SK-N-DZ (cell line): Measurements from ENCODE around the gene DDX39A. TPM values are rescaled to one million over a fixed set of nuclear protein-coding genes. Genes with fewer than 3 reads are reported as not detected.
"Not testable (repeated sequence)": the region's sequence is repeated elsewhere in the genome, so short reads cannot be mapped to it uniquely, and the experiment has no call there.

Experiments
- DNase-seq: peaks from one replicate; pipeline ENCODE4 v3.0.0-alpha.2; 2015; ENCODE audit warnings: low spot score
- polyA plus RNA-seq, 2 experiments: library from polyadenylated mRNA; depleted of rRNA; stranded (reverse); fragments of >200 nt; gene quantifications; 2 replicates each; pipeline ENCODE4 v1.2.3, GENCODE V29; 2014

Gene DDX39A
- 135 and 143 TPM in 2 replicates for polyA plus RNA-seq (2014; cell fraction: cytosol; rRNA removed)
- 628 and 731 TPM in 2 replicates for polyA plus RNA-seq (2014; cell fraction: nucleus; rRNA removed)

DNA sequence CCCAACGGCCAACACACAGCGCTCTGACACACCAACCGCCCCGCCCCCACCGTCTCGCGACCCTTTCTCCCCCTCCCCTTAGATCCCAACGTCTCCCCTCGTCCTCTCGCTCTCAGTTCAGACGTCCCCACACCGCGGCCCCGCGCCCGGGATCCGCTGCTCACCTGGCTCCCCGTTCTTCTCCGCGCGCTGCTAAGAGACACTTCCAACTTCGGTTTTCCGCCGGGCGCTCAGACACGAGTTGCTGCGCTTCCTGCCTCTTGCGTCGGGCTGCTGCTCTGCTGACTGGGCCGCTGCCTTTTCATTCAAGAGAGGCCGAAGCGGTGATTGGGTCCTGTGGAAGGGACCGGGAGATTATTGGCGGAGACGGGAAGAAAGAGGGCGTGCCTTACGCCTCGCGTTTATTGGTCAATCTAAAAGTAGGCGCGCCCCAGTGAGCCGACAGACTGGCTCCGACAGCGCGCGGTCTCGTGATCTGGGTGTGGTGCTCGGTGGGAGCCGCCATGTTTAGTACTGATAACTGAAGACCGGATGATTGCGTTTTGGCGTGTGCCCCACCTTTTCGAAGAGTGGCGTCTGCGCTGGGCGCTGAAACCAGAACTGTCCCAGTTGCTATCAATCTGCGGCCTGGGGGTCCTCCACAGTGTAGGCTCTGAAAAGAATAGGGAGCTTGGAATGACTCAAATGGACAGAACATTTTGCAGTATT, at the start of gene DDX39A:
TSS of gene DDX39A (minus strand) at position 236 of the 708 bp plus-strand sequence. CDS start 6,121 bp downstream, outside the sequence.
- DNase-seq: peak; percentile 99

DNA sequence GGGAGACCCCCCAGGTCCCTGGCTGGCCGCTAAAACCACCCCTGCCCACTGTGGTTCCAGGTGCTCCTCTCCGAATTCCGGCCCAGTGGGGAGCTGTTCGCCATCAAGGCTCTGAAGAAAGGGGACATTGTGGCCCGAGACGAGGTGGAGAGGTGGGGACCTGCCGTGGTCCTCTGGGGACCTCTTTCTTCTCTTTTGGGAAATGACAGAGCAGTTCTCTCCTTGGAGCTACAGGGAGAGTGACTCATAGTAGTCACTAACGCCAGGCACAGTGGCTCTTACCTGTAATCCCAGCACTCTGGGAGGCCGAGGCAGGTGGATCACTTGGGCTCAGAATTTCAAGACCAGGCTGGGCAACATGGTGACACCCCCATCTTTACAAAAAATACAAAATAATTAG, 48.7 kb upstream of the DDX39A start:
- no peak for DNase-seq

DNA sequence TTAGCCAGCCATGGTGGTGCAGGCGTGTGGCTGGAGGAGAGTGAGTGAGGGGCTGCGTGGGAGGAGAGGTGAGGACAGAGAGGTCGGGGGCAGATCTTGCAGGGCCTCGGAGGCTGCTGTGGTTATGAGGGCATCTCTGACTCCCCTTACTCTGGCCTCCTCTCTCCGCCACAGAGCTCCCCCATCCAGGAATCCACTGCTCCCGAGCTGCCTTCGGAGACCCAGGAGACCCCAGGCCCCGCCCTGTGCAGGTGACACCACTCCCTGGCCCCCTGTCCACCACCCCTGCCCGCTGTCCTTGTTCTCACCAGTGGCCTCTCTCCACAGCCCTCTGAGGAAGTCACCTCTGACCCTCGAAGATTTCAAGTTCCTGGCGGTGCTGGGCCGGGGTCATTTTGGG, 48.2 kb upstream of the DDX39A start:
- DNase-seq: no peak

DNA sequence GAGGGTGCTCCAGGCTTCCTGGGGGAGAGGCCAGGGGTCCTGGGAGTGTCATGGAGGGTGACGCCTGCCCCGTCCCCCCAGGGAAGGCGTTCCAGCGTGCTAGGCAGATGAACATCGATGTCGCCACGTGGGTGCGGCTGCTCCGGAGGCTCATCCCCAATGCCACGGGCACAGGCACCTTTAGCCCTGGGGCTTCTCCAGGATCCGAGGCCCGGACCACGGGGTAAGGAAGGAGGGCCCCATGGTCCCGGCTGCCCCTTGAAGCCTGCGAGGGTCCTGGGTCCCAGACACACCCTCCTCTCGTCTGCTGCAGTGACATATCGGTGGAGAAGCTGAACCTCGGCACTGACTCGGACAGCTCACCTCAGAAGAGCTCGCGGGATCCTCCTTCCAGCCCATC, 44.6 kb upstream of the DDX39A start:
- no peak for DNase-seq

DNA sequence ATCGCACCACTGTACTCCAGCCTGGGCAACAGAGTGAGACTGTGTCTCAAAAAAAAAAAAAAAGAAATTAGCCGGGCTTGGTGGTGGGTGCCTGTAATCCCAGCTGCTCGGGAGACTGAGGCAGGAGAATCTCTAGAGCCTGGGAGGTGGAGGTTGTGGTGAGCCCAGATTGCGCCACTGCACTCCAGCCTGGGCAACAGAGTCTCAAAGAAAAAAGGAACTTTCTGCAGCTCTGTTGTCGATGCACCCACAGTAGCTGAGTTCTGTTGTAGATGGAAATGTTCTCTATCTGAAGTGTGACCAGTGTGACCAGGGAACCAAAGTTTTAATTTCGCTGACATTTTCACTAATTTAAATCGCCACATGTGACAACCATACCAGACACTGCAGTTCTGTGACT, 43.3 kb upstream of the DDX39A start:
- not testable (repeated sequence) for DNase-seq

DNA sequence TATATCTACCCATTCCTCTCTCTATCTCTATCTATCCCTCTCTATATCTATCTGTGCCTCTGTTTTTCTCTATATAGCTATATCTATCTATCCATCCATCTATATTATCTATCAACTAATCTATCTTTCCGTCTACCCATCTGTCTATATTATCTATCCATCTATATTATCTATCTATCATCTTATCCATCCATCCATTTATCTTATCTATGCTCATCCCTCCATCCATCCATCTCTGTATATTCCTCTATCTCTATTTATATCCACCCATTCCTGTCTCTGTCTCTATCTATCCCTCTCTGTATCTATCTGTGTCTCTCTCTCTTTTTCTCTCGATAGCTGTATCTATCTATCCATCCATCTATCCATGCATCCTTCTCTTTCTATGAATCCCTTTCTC, 41.8 kb upstream of the DDX39A start:
- DNase-seq: no peak

DNA sequence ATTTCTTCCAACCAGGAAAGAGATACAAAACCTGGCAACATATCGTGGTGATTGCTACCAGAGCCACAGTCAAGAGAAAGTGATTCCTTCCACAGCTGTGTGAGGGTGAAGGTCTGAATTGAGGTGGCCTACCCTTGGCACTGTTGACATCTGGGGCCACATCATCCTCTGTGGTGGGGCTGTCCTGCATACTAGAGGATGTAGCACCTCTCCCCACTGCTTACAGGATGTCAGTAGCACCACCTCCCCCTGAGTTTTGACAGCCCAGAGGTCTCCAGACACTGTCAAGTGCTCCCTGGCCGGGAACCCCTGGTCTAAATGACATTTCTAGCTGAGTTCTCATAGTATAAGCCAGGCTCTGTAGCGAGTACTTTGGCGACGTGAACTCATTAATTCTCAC, 40.6 kb upstream of the DDX39A start:
- no peak for DNase-seq

DNA sequence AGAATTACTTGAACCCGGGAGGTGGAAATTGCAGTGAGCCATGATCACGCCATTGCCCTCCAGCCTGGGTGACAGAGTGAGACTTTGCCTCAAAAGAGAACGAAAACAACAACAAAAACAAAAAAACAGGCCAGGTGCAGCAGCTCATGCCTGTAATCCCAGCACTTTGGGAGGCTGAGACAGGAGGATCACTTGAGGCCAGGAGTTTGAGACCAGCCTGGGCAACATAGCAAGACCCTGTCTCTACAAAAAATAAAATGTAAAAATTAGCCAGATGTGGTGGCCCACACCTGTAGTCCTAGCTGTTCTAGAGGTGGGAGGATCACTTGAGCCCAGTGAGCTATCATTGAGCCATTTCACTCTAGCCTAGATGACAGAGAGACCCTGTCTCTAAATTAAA, 33.2 kb upstream of the DDX39A start:
- not testable (repeated sequence) for DNase-seq

DNA sequence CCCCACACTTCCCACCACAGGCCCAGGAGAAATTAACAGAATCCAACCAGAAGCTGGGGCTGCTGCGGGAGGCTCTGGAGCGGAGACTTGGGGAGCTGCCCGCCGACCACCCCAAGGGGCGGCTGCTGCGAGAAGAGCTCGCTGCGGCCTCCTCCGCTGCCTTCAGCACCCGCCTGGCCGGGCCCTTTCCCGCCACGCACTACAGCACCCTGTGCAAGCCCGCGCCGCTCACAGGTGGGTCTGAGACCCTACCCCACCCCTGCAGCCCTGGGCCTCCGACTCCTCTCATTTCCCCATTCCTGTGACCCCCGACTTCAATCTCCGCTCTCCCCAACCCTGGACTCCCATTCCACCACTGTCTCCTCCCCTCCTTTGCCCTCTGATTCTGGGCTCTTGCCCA, 31.7 kb upstream of the DDX39A start:
- DNase-seq: no peak

DNA sequence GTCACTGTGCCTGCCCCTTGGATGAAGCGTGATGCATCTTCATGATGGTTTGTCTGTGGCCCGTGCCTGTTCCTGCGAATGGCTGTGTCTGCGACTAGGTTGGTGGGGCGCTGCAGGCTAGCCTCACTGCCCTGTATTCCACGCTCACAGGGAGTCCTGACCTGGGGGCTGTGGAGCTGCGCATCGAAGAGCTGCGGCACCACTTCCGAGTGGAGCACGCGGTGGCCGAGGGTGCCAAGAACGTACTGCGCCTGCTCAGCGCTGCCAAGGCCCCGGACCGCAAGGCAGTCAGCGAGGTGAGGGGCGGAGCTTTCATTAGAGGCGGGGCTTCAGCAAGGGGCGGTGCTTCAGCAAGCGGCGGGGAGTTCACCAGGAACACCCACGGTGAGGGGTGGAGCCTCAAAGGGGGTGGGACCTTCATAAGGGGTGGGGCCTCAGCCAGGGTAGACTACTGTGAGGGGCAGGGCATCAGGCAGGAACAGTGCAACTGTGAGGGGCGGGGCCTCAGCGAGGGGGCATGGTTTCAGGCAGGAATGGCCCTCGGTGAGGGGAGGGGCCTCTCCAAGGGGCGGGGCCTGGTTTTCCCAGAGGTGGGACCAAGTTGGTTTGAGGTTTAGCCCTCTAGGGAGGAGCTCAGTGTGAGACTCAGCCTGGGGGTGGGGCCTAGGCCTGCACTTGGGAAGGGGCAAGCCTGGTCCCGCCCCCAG, 31.2 kb upstream of the DDX39A start:
- peak; percentile 41 for DNase-seq

DNA sequence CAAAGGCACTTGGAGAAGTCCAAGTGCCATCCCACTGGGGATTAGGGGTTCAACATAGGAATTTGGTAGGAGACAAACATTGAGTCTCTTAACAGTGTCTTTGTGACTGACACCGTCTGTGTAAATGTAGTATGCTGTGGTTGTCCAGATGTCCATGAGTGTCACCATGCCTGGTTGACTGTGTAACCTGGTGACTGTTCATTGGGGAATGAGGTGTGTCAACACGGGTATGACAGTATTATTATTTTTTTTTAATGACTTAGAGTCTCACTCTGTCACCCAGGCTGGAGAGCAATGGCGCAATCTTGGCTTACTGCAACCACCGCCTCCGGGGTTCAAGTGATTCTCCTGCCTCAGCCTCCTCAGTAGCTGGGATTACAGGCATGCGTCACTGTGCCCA, 30.2 kb upstream of the DDX39A start:
- no peak for DNase-seq

DNA sequence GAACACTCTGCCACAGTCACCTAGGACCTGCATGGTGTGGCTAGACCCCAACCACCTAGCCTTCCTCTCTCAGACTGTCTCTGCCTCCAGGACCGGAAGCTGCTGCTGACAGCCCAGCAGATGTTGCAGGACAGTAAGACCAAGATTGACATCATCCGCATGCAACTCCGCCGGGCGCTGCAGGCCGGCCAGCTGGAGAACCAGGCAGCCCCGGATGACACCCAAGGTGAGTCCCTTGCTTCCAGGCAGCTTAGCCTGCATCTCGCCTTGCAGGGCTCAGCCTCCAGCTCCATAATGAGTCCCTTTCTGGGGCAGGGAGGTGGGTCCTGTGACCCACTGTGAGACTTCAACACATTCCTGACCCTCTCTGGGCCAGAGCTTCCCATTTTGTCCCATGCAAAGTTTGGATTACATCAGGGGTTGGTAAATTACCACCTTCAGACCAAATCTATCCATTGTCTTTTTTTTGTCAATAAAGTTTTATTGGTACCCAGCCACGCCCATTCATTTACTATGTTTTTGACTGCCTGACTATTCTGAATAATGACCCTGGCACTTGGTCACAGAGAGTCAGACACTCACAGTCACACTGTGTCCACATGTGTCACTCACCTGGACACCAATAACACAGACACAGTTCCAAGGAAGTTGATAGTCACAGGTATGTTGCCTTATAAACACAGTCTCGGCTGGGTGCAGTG, 27.3 kb upstream of the DDX39A start:
- no peak for DNase-seq

DNA sequence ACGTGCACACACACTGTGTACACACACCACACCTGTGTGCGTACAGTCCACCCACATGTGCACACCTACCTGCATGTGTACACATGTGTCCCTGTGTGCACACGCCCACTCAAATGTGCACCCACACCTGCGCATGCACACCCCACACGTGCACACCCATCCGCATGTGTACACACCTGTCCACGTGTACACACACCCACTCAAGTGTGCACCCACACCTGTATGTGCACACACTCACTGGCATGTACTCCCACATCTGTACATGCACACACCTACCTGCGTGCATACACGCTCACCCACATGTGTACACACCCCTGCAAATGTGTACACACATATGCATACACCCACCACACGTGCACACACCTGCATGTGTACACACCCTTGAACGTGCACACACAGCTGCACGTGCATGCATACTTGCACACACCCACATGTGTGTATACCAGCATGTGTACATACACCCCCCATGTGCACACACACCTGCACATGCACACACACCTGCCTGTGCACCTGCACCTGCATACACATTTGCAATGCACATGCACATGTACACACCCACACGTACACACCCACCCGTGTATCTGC, 24.6 kb upstream of the DDX39A start:
- DNase-seq: no peak

DNA sequence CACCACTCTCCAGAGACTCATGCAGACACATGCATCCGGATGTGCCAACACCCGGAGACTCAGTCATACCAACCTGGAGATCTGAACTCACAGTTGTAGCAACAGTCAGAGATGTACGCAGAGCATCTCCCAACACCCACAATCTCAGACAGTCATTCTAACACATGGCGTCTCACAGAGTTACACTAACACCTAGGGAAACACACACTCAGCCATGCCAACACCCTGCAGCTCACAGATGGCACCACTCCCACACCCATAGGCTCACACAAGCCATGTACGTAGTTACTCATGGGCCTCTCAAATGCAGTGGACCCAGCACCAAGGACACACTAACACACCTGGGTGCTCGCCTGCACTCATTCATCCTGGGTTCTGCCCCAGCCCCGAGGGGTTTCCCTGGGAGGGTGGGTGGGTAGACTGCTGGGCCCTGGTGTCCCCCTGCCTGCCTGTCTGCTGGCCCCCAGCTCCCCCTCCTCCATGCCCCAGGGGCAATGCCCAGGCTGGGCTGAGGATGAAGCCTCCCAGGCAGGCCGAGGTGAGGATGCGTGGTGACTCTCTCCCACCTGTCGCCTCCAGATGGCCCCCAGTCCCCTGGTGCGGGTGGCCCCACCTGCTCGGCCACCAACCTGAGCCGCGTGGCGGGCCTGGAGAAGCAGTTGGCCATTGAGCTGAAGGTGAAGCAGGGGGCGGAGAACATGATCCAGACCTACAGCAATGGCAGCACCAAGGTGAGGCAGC, 23.9 kb upstream of the DDX39A start:
- DNase-seq: no peak

DNA sequence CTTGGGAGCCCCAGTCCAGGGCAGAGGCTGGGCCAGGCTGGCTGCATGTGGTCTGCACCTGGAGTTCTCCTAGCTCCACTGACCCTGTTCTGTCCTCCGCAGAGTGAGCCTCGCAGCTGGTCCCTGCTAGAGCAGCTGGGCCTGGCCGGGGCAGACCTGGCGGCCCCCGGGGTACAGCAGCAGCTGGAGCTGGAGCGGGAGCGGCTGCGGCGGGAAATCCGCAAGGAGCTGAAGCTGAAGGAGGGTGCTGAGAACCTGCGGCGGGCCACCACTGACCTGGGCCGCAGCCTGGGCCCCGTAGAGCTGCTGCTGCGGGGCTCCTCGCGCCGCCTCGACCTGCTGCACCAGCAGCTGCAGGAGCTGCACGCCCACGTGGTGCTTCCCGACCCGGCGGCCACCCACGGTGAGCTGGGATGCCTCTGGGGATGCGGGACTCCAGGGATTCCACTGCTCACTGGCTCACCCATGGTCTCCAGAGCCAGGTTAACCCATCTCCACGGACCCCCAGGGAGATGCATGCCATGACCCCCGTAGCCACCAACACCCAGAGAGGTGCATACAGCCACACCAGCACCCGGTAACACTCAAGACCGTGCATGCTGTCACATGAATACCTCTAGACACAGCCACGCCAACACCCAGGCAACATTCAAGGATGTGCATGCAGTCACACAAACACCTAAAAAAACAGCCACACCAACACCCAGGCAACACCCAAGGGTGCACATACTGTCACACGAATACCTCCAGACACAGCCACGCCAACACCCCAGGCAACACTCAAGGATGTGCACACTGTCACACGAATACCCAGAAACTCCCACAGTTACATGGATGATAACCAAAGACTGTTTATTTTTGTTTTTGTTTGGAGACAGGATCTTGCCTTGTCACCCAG, 22.1 kb upstream of the DDX39A start:
- DNase-seq: peak; percentile 42

DNA sequence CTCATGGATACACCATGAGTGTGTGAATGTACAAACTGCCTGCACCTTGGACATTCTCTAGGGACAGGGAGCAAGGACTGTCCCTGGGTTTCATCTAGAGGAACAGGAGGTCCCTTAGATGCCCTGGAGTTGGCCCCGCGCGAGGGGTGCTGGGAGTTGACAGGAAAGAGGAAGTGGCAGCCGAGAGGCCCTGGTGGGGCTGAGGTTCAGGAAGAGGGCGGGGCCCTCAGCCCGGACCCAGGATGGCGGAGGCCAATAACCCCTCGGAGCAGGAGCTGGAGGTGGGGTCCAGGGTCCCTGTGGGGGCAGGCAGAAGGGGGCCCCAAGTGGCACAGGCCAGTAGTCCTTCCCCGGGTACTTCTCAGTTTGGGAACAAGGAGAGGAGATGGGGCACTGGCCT, 20.9 kb upstream of the DDX39A start:
- DNase-seq: no peak

DNA sequence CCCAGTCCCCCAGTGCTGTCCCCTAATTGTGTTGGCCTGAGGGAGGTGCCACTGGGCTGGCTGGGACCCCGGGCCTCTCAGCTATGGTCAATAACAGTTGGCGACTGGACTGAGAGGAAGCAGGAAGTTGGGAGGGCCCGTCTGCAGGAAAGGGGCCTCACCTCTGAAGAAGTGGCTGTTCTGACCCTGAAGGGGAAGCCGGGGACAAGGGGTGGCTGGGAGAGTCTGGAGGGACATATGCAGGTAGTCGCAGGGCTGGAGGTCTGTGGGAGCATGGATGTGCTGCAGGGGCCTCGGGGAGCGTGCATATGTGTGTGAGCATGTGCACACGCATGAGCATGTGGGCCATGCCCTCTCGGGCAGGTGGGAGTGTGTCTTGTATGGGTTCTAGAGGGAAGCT, 19.9 kb upstream of the DDX39A start:
- DNase-seq: no peak

DNA sequence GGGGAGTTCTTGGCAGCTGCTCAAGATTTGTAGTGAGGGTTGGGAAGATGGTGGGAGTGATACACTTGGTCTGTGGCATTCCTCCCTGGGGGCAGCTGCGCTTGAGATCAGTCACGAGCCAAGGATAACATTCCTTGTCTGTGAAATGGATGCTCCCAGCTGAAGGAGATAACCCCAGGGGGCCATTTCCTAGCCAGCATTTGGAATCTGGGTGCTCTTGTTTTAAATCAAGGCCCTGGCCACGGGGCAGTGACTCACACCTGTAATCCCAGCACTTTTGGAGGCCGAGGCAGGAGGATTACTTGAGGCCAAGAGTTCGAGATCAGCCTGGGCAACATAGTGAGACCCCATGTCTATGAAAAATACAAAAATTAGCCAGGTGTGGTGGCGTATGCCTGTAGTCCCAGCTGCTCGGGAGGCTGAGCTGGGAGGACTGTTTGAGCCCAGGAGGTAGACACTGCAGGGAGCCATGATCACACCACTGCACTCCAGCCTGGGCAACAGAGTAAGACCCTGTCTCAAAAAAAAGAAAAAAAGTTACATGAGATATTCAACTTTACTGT, 18.5 kb upstream of the DDX39A start:
- no peak for DNase-seq

DNA sequence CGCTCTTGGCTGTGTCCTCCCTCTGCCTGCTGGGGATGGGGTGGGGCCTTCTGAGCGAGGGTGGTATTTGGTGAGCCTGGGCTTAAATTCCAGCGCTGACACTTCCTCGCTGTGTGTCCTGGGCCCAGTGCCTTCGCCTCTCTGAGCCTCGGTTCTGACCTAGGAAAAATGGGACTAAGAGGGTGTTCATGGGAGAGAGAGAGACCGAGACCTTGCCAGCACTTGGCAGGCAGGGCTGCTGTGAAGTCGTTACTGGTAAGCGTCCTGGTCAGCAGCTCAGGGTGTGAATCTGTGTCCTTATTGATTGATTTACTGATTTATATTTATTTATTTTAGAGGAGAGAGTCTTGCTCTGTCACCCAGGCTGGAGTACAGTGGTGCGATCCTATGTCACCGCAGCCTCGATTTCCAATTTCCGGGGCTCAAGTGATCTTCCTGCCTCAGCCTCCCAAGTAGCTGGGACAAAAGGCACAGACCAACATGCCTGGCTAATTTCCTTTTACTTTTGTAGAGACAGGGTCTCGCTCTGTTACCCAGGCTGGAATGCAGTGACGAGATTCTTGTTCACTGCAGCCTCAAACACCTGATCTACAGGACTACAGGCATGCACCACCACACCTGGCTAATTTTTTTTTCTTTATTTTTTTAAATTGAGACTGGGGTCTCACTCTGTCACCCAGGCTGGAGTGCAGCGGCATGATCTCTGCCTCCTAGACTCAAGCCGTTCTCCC, 16.3 kb upstream of the DDX39A start:
- no peak for DNase-seq
